Renal pelvis (tissue), 4 donors: Measurements from ENCODE around the gene AJM1. TPM values are rescaled to one million over a fixed set of nuclear protein-coding genes. Genes with fewer than 3 reads are reported as not detected.
"Not testable (repeated sequence)": the region's sequence is repeated elsewhere in the genome, so short reads cannot be mapped to it uniquely, and the experiment has no call there.

Experiments
- DNase-seq: peaks from one replicate; pipeline ENCODE4 v3.0.0-alpha.2; 2013
- polyA plus RNA-seq, 3 donors: library from polyadenylated mRNA; unstranded; fragments of 120-200 nt; gene quantifications; one replicate each; pipeline ENCODE4 v1.2.1, GENCODE V29; 2013; ENCODE audit not compliant: insufficient read length in 3 of 3

AJM1 gene
- polyA plus RNA-seq, 3 donors: 1.5 to 1.7 (median 1.6) TPM

DNA sequence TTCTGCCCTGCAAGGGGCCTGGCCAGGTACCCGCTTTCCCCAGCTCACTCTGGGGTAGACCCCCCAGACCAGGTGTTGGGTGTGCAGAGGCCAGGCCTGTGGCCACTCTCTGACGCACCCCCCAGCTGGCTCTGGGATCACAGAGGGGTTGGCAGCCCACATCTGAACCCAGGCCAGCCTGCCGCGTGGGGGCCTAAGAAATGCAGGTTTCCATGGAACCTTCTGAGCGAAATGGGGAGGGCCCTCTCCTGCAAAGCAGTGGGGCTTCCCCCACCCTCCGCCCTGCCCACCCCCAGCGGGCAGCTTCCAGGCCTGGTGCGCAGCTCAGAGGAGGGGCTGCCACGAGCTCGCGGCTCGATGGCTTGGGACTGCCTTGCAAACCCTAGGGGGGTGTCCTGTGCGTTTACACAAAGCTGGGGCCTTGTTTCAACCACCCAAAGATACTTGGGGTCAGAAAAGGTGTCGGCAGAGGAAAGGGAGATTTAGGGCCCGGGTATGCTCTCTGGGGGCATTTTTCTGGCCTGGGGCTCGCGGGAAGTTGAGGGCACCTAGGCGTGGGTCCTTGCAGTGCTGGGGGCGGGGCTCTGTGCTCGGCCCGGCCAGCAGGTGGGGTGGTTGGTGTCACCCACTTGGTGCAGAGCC lies 1.0 kb downstream of the AJM1 start:
- not testable (repeated sequence) for DNase-seq

DNA sequence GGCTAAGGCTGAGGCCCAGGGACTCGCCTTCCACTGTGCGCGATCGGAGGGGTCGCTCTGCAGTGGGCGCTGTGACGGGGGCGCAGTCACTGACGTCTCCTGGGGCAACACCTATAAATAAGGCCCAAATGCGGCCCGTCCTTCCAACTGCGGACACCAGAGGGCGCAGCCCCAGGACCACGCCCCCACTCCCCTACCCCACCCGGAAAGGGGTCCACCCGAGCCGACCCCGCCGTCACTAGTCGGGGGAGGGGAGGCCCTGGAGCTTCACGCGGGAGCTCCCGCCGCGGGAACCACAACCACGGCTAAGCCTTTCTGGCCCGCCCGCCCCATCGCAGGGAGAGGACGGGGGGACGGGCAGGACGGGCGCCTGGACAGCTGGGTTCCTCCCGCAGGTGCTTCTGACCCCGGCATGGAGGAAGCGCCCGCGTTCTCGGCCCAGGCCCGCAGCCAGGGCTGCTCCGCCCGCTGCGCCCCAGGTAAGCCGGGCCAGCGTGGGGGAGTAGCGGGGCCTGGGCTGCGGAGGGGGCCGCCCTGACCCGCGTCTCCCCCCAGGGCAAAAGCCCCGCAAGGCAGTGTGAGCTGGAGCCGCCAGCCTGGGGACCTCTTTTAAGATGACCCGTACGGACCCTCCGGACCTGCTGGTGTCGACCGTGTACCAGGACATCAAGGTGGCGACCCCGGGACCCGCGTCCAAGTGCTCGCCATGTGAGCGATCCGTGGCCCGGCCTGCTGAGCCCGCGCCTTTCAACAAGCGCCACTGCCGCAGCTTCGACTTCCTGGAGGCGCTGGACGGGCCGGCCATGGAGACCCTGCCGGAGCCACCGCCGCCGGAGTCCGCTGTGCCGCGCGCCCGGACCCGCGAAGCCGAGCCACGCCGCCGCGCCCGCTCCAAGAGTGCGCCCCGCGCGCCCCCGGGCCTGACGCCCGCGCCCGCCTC lies 1.8 kb downstream of the AJM1 start:
- DNase-seq: not testable (repeated sequence)

- DNase-seq: no peak
Observed at GRCh38 chr9:136844761-136845464, 2.6 kb downstream of the AJM1 start.

GRCh38 chr9:136845465-136846260 lies 3.4 kb downstream of the AJM1 start:
- no peak for DNase-seq

- DNase-seq: no peak
Observed at GRCh38 chr9:136846376-136847087, 4.3 kb downstream of the AJM1 start.

- DNase-seq: no peak
Observed at GRCh38 chr9:136847088-136847825, 5.0 kb downstream of the AJM1 start.

- DNase-seq: peak; percentile 46
Observed at GRCh38 chr9:136847826-136848392, 5.6 kb downstream of the AJM1 start.

- peak; percentile 37 for DNase-seq
Observed at GRCh38 chr9:136848393-136849037, 6.2 kb downstream of the AJM1 start.

GRCh38 chr9:136849038-136849959 lies 7.0 kb downstream of the AJM1 start, which contains the start of gene PHPT1:
PHPT1 (plus strand) TSS chr9:136849409; CDS start chr9:136849431, 22 bp downstream.
- DNase-seq: peak; percentile 98

DNA sequence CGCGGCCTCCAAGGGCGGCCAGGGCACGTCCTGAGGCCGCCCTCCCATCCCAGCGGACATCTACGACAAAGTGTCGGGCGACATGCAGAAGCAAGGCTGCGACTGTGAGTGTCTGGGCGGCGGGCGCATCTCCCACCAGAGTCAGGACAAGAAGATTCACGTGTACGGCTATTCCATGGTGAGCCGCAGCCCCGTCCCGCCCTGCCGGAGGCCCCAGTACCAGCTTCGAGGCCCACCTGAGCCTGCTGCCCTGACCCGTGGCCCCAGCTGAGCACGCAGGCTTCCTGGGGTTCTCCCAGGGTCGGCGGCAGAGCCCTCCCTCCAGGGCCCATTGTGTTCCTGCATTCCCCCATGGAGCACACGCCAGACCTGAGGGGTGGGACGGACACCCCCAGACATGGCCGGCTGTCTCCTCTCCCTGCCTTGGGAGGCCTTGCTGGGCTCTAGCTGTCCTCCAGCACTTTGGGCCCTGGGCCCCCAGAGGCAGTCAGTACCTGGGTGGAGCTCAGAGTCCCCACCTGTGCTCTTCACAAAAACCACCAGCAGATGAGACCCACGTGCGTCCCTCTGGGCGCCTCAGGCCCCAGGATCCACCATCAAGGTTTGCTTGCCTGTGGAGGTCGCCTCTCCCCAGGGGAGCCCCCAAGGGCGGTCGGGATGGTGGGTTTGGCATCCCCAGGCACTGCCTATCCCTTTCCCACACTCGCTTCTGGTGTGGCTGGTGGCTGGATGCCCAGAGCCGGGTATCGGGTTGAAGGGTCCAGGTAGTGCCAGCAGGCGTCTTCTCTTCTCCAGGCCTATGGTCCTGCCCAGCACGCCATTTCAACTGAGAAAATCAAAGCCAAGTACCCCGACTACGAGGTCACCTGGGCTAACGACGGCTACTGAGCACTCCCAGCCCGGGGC lies 7.9 kb downstream of the AJM1 start:
- DNase-seq: no peak

- DNase-seq: no peak
Observed at GRCh38 chr9:136850866-136851775, 8.8 kb downstream of the AJM1 start.

- no peak for DNase-seq
Observed at GRCh38 chr9:136851941-136852663, 9.8 kb downstream of the AJM1 start, which contains the start of gene MAMDC4. MAMDC4 (plus strand) TSS chr9:136852346; CDS start chr9:136852417, 71 bp downstream.

DNA sequence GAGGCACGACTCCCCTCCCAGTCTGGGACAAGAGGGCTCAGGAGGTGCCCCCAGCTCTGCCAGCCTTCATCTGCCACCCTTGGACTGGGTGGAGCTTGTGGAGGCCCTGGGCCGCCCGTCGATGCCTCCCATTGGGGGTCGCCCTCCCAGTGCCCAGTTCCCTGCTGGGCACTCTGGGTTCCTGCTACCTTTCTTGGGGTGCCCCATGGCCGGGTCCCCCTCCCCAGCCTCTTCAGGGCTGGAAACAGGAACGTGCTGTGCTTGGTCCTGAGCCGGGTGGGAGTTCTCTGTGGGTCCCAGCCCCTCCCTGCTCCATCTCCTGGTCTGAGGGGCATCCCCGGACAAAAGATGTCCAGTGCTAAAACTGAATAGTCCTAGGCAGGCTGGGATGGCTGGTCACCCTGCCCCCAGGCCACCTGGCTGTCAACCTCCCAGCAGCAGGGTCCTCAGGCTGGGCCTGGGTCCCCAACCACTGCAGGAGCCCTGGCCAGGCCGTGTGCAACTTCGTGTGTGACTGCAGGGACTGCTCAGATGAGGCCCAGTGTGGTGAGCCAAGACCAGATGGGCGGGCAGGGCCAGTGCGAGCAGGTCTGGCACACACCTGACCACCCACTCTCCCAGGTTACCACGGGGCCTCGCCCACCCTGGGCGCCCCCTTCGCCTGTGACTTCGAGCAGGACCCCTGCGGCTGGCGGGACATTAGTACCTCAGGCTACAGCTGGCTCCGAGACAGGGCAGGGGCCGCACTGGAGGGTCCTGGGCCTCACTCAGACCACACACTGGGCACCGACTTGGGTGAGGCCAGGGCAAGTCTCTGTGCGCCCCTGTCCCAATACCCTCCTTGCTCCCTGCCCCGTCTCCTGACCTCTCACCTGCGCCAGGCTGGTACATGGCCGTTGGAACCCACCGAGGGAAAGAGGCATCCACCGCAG lies 10.7 kb downstream of the AJM1 start:
- DNase-seq: no peak

- no peak for DNase-seq
Observed at GRCh38 chr9:136853596-136854112, 11.4 kb downstream of the AJM1 start.
